Measurements from ENCODE around the gene DHX15. TPM values are rescaled to one million over a fixed set of nuclear protein-coding genes. Genes with fewer than 3 reads are reported as not detected.

DHX15 gene
- total and polyA plus RNA-seq, 12 donors: 32.9 to 69.6 (median 47.7) TPM

DNA sequence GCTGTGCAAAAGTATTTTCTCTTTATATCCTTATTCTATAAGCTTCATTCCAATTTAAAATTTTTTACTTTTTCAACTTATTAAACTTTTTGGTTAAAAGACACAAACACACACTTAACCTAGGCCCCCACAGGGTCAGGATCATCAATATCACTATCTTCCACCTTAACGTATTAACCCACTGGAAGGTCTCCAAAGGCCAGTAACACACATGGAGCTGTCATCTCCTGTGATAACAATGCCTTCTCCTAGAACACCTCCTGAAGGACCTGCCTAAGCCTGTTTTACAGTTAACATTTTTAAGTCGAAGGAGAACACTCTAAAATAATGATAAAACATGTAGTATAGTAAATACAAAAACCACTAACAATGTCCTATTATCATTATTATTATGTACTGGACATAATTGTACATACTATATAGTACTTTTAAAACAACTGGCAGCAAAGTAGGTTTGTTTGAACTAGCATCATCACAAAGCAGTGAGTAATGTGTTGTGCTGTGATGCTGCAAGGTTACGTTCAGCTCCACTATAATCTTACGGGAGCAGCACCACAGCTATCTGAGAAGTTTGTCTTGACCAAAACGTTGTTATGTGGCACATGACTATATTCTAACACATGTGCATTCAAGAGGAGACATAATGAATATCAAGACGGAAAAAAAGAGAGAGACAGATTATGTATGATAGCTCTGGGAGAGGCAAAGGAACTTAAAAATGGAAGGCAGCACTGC, 33.7 kb downstream of the DHX15 start:
- intact Hi-C loops (cut with DNase I): loop anchor here in 1 of 10 donors (2.0 kb wide), 1 partner anchor 78 kb away; no protein-coding TSS in a partner anchor
- DNase-seq: no peak
- Histone ChIP-seq H3K9me3 (no peaks in the 10 kb centered on the region), H3K36me3 (peaks cover 0 to 81% (median 23%) of the 10 kb centered on the region in 9 donors), H3K4me1 (peaks cover 0 to 46% (median 24%) of the 10 kb centered on the region in 9 donors), H3K27ac (no peak overlapping the region), H3K27me3 (no peaks in the 10 kb centered on the region), H3K4me3 (no peak overlapping the region)
- peak in 1 of 8 donors; percentile 33 for ATAC-seq
- WGBS, 2 donors: 41 to 57% methylated on average over 6 of the region's 6 CpGs
- TF ChIP-seq, protein P1, sequence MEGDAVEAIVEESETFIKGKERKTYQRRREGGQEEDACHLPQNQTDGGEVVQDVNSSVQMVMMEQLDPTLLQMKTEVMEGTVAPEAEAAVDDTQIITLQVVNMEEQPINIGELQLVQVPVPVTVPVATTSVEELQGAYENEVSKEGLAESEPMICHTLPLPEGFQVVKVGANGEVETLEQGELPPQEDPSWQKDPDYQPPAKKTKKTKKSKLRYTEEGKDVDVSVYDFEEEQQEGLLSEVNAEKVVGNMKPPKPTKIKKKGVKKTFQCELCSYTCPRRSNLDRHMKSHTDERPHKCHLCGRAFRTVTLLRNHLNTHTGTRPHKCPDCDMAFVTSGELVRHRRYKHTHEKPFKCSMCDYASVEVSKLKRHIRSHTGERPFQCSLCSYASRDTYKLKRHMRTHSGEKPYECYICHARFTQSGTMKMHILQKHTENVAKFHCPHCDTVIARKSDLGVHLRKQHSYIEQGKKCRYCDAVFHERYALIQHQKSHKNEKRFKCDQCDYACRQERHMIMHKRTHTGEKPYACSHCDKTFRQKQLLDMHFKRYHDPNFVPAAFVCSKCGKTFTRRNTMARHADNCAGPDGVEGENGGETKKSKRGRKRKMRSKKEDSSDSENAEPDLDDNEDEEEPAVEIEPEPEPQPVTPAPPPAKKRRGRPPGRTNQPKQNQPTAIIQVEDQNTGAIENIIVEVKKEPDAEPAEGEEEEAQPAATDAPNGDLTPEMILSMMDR (IDR thresholded peaks at IDR 0.05): no peak

DNA sequence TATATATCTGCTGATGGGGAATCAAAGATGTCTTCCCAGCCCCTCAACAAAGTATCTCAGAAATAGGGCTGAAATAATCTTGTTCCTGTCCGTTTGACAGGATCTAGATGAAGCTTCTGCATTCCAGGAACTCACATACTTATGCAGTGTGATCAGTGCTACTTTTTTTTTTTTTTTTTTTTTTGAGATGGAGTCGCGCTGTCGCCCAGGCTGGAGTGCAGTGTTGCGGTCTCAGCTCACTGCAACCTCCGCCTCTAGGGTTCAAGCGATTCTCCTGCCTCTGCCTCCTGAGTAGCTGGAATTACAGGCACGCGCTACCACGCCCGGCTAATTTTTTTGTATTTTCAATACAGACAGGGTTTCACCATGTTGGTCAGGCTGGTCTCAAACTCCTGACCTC, 36.4 kb downstream of the DHX15 start:
- no peaks in the 10 kb centered on the region for H3K9me3 ChIP-seq
- TF ChIP-seq, protein P1 (IDR thresholded peaks at IDR 0.05): no peak
- H3K4me3 ChIP-seq: no peak overlapping the region
- H3K4me1 ChIP-seq: peaks cover 0 to 61% (median 39%) of the 10 kb centered on the region in 9 donors
- H3K27me3 ChIP-seq: no peaks in the 10 kb centered on the region
- no peak overlapping the region for H3K27ac ChIP-seq
- DNase-seq (no peak), ATAC-seq (no peak)
- WGBS, 2 donors: 90 to 93% methylated on average over 11 of the region's 11 CpGs
- intact Hi-C loops (cut with DNase I): no loop called here
- H3K36me3 ChIP-seq: peaks cover 0 to 75% (median 10%) of the 10 kb centered on the region in 9 donors

DNA sequence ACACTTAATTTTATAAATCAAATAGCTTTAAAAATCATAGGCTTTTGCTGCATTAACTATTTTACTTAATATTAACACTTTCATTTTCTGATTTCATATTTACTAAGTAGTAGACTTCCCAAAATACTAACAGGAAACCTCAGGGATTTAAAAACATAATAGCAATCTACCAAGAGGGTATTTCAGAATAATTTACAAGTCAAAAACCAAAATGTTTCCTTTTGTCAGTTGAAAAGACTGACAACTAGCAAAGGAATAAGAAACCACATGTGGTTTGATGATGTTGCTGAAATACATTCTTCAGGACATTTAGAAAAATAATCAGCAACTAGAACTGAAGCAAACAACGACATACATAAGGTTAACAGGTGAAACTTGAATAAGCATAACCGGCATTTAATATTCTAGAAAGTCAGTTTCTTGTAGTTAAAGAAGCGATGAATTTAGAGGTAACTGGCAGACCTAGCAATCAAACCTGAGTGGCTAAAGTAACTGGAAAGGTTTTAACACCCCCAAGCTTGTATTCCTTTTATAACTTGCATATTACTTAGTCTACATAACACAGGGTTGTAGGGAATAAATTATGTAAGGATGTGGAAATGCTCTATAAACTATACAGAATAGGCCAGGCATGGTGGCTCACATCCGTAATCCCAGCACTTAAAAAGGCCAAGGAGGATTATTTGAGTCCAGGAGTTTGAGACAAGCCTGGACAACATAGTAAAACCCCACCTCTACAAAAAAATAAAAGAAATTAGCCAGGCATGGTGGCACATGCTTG, 40.0 kb downstream of the DHX15 start:
- 77 to 82% methylated on average over 4 of the region's 4 CpGs for WGBS, 2 donors
- Histone ChIP-seq H3K9me3 (no peaks in the 10 kb centered on the region), H3K36me3 (peaks cover 0 to 83% (median 39%) of the 10 kb centered on the region in 9 donors), H3K4me1 (peaks cover 0 to 35% (median 19%) of the 10 kb centered on the region in 9 donors), H3K27me3 (no peaks in the 10 kb centered on the region), H3K4me3 (no peak overlapping the region), H3K27ac (no peak overlapping the region)
- intact Hi-C loops (cut with DNase I): no loop called here
- no peak for ATAC-seq
- TF ChIP-seq, protein P1 (IDR thresholded peaks at IDR 0.05): no peak
- DNase-seq: no peak

DNA sequence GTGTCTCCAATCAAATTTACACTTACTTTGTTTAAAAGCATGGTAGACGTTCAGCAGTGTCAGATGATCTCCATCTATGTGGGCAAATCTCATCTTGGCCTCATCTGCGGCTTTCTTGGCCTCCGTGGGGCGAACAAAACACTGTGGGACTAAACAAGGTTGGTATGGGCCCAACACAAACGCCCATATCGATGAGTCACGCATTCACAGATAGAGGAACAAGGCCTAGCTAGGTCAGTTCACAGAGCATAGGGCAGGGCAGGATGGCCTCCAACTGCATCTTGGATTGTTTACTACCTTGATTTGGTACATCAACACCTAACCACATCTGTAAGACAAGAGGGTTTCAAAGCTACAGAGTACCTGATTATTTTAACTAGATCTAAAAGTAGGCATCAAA, 47.3 kb downstream of the DHX15 start:
- 92 to 93% methylated on average over 7 of the region's 7 CpGs for WGBS, 2 donors
- peaks cover 0 to 100% (median 32%) of the 10 kb centered on the region in 9 donors for H3K36me3 ChIP-seq

More for the DNA sequence above, 47.3 kb downstream of the DHX15 start:
- Histone ChIP-seq H3K4me1 (peaks cover 0 to 20% (median 9%) of the 10 kb centered on the region in 9 donors), H3K9me3 (no peaks in the 10 kb centered on the region), H3K4me3 (no peak overlapping the region), H3K27me3 (no peaks in the 10 kb centered on the region), H3K27ac (no peak overlapping the region)
- DNase-seq (no peak), ATAC-seq (no peak)
- TF ChIP-seq, protein P1 (IDR thresholded peaks at IDR 0.05): no peak
- intact Hi-C loops (cut with DNase I): no loop called here
